Body of pancreas (tissue), 4 donors: Measurements from ENCODE around the gene SOHLH2.

ENCODE experiments used
- CTCF ChIP-seq, 7 experiments: fragments of 450-650 bp in 4 of 7; fragments of 200-600 bp in 3 of 7; sonication (generic) in 3 of 7; IDR thresholded peaks; one replicate each; pipeline ENCODE4 v1.5.1; 2016 to 2019; ENCODE audit warnings: antibody characterized with exemption in 7 of 7
- POLR2A ChIP-seq, 3 donors: fragments of 450-650 bp; IDR thresholded peaks; one replicate each; pipeline ENCODE4 v1.6.1; 2016; ENCODE audit warnings: antibody characterized with exemption in 3 of 3, mild to moderate bottlenecking in 2 of 3

GRCh38 chr13:36244990-36245389 is 30.6 kb upstream of the SOHLH2 start:
- TF ChIP-seq CTCF (IDR thresholded peaks at IDR 0.05) (no peak), POLR2A (IDR thresholded peaks at IDR 0.05) (no peak)
